Activated gamma-delta T cell treated with anti-CD3 and anti-CD28 coated beads, Interleukin-2, amount 50 U/mL, for 16 hours (primary cell): ENCODE measurements around the gene GPC1.

Source experiments
- DNase-seq: peaks from one replicate; pipeline ENCODE4 v3.0.0-alpha.2; 2020; ENCODE audit warnings: low read depth

GPC1 gene

GRCh38 chr2:240443891-240444301 lies 8.4 kb downstream of the GPC1 start:
- no peak for DNase-seq

- DNase-seq: no peak
These were observed 9.0 kb downstream of the GPC1 start for GRCh38 chr2:240444464-240444863.

- no peak for DNase-seq
These were observed 10.6 kb downstream of the GPC1 start for GRCh38 chr2:240445961-240446663.

DNA sequence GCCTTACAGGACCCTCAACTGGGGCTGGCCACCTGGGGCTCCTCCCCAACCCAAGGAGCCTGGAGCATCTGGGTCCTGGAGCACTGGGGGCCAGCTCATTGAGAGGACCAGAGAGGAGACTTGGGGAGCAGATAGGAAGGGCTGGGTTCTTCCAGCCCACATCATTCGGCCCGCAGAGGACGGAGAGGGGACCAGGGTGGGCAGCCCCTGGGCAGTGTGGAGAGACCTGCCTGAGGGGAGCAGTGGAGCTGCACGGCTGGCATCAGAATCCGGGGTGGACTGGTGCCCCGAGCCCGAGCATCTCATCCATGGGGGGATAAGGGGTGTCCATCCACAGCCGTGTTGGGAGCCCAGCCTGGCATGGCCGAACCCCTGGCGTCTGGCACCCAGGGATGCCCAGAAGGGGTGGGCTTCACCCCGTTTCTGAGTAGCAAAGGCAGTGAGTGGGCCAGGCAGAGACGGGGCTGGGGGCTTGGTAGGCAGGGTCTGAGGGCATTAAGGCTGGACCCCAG lies 11.3 kb downstream of the GPC1 start:
- DNase-seq: no peak

GRCh38 chr2:240447331-240447730 lies 11.9 kb downstream of the GPC1 start:
- no peak for DNase-seq

DNA sequence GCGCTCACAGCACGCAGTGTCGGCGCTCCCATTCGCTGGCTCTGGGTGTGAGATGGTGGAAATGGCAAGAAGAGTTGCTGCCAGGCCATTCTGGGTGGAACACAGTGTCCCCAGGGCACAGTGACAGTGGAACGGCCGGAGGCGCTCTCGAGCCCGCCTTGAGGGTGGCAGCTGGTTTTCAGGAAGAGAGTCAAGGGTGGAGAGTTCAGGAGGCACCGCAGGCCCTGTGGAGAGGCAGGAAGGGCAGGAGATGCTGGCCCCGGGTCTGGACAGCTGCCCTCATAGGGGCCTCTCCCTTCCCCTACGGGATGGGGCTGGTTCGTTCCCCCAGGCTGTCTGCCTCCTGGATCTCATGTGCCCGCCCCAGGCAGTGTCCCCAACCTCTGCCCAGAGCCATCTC lies 12.5 kb downstream of the GPC1 start:
- no peak for DNase-seq

- DNase-seq: no peak
These were observed 13.2 kb downstream of the GPC1 start for GRCh38 chr2:240448387-240449274.

DNA sequence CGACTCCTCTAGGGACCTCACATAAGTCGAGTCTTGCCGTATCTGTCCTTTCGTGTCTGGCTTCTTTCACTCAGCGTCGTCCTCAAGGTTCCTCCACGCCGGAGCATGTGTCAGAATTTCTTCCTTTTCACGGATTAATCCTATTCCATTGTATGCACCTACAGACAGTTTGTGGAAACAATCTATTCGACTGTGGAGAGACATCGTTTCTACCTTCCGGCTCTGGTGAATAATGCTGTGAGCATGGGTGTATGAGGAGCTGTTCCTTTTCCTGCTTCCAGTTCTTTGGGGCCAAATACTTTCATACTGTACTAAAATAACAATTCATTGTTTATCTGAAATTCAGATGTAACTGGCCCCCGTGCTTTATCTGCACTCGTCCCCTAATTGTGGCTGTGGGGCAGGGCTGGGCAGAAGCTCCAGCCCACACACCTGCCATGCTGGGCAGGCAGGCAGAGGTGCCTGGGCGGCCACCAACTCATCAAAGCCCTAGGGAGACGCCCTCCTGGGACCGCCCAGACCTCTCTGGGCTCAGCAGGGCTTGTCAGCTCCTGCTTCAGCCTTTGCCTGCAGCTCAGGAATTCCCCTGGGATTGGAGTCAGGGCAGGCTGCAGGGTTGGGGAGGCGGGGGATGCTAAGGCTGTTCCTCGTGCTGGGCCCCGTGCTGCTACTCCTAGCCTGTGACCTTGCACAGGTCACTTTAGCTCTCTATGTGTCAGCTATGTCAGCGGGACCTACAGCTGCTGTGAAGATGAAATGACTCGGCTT lies 14.5 kb downstream of the GPC1 start:
- no peak for DNase-seq

- no peak for DNase-seq
These were observed 15.2 kb downstream of the GPC1 start for GRCh38 chr2:240450532-240451107.

DNA sequence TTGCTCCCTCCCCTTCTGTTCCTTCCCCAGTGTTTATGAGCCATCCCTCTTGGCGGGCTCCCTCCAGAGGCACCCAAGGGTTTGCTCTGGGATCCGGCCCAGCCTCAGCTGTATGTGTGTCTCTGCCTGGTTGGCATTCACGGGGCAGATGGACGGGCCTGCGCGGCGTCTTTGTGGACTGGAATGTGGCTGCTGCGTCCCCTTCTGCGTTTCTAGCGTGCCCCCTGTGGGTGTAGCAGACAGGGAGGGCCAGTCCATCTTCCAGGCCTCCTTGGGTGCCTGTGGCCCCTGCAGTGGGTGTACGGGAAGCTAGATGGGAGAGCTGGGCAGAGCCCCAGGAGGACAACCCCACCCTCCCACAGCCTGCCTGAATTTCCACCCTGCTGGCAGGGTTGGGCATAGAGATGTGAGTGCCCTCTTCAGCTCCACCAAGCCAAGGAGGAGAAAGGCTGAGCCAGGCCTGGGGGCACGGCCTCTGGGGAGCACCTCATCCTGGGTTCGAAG lies 15.7 kb downstream of the GPC1 start:
- DNase-seq: no peak

- DNase-seq: no peak
These were observed 16.5 kb downstream of the GPC1 start for GRCh38 chr2:240451791-240452461.

DNA sequence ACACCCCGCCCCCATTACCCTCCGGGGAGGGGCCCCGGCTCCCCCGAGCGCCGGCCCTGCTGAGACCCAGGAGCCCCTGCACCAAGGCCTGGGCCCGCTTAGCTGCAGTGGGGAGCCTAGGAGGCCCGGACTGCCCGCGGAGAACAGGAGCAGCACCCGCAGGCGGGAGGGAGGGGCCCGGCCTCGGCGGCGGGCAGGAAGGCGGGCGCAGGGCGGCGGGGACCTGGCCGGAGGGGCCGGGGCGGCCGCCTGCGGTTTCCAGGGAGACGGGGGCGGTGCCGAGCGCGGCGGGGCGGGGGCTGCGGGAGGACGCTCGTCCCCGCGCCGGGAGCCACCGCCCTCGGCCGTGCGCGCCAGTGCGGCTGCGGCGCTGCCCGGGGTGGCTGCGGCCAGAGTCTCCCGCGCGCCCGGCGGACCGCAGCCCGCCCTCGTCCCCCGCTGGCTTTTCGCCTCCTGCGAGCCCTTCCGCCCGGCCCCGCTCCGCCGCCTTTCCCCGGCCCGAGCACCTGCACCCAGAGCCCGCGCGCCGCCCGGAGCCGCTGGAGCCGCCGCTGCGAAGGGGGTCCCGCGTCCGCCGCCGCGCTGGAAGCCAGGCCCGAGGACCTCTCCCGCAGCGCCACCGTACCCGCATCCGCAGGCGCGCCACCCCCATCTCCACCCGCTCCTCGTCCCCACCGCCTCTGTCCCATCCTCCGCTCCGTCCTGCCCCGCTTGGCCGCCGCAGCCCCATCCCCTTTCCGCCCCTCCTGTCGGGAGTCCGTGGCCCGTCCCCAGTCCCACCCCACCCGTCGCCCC lies 17.2 kb downstream of the GPC1 start:
- no peak for DNase-seq

DNA sequence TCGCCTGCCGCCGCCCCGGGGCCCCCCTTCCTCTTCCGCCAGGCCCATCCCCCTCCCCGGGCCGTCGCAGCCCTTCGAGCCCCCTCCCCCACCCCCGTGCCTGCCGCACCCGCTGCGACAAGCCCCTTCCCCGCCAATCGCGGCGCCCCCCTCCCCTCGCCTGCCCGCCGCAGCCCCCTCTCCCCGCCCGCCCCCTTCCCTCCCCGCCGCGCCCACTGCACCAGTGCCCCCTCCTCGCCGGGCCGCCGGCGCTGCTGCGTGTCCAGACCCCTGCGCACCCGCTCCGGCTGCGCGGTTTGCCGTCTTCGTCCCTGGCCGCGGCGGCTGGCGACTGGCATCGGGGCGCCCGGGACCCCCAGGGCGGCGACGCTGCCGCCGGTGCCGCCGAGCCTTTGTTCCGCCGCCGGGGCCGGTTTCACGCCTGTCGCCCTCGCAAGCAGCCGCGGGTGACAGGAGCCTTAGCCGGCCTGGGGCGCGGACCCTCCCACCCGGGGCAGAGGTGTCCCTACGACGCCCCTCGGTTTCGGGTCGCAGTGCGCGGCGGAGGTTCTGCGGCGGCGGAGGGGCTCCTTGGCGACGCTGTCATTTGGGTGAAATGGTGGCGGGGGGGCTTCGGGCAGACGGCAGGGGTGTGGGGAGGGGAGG lies 18.1 kb downstream of the GPC1 start:
- DNase-seq: no peak

GRCh38 chr2:240454106-240454901 lies 18.8 kb downstream of the GPC1 start:
- no peak for DNase-seq

GRCh38 chr2:240455272-240455646 lies 19.8 kb downstream of the GPC1 start:
- no peak for DNase-seq

GRCh38 chr2:240455647-240456446 lies 20.4 kb downstream of the GPC1 start:
- no peak for DNase-seq

- DNase-seq: no peak
These were observed 21.2 kb downstream of the GPC1 start for GRCh38 chr2:240456447-240457222.
